ENCODE results near the gene RBX1. TPM values are rescaled to one million over a fixed set of nuclear protein-coding genes. Genes with fewer than 3 reads are reported as not detected.

RBX1 gene
- polyA plus RNA-seq, 3 donors: 42.7 to 247 (median 224) TPM

GRCh38 chr22:41021061-41021612 lies 70.0 kb downstream of the RBX1 start:
- 47% methylated on average over 13 of the region's 19 CpGs for WGBS (ENCODE audit: insufficient coverage)
- H3K4me1 ChIP-seq (ENCODE audit: control insufficient read depth in 1 of 2, insufficient read depth in 2 of 2, low read length in 2 of 2): peaks cover 21 to 36% of the 10 kb centered on the region in 2 donors
- H3K27ac ChIP-seq (ENCODE audit: low read depth in 1 of 2, low read length in 2 of 2): peak overlapping the region; percentile 87 to 95
- H3K36me3 ChIP-seq (replicated peaks in 1 of 2; ENCODE audit: control insufficient read depth in 1 of 2, insufficient read depth in 2 of 2, low read length in 2 of 2): peaks cover 0 to 6% of the 10 kb centered on the region in 2 donors
- peak overlapping the region; percentile 73 to 94 (median 88) for H3K4me3 ChIP-seq (replicated peaks in 1 of 3; ENCODE audit: low read depth in 2 of 3, low read length in 3 of 3)
- TF ChIP-seq CTCF (IDR thresholded peaks at IDR 0.05): no peak
- H3K36me3 Mint-ChIP-seq: peaks cover 21 to 23% of the 10 kb centered on the region in 2 donors
- peaks cover 0 to 3% (median 0%) of the 10 kb centered on the region in 3 donors for H3K27me3 Mint-ChIP-seq (ENCODE audit: low read depth in 3 of 3)
- H3K9me3 ChIP-seq (replicated peaks in 1 of 2; ENCODE audit: control insufficient read depth in 1 of 2, insufficient read depth in 1 of 2, low read length in 2 of 2): no peaks in the 10 kb centered on the region
- peak overlapping the region; percentile 96 for H2AFZ ChIP-seq (ENCODE audit: insufficient read depth, low read depth, low read length, poor library complexity, severe bottlenecking)
- H3K27me3 ChIP-seq (ENCODE audit: control insufficient read depth in 2 of 2, insufficient read depth in 2 of 2, low read length in 2 of 2): no peaks in the 10 kb centered on the region
- DNase-seq: peak in 1 of 3 donors; percentile 13
- peaks cover 14% of the 10 kb centered on the region for H3K79me2 ChIP-seq (ENCODE audit: insufficient read depth, low read length)
- peak overlapping the region; percentile 97 to 98 for H3K4me3 Mint-ChIP-seq
- intact Hi-C loops (cut with micrococcal nuclease): loop anchor here (2.0 to 5.0 kb wide), 3 partner anchors 70 to 74 kb away; partner anchors contain the start of genes EP300 (in 2 of the 2) and RBX1 (in 1 of the 2)
- peak overlapping the region; percentile 80 for H3K4me2 ChIP-seq (replicated peaks; ENCODE audit: extremely low read depth, low read length, poor library complexity, severe bottlenecking)
- peak overlapping the region; percentile 97 for H3K9ac ChIP-seq (ENCODE audit: insufficient read depth, low read length, poor library complexity, severe bottlenecking)
- no peaks in the 10 kb centered on the region for H3K9me3 Mint-ChIP-seq
- peaks cover 26% of the 10 kb centered on the region for H3K4me1 Mint-ChIP-seq
- peak overlapping the region; percentile 95 to 100 (median 99) for H3K27ac Mint-ChIP-seq
- no peaks in the 10 kb centered on the region for H4K20me1 ChIP-seq (ENCODE audit: insufficient read depth, low read length)

- WGBS (ENCODE audit: insufficient coverage): under 1% methylated on average over 84 of the region's 85 CpGs
- Histone ChIP-seq H3K27ac (ENCODE audit: low read depth in 1 of 2, low read length in 2 of 2) (peak overlapping the region; percentile 87 to 95), H3K27me3 (ENCODE audit: control insufficient read depth in 2 of 2, insufficient read depth in 2 of 2, low read length in 2 of 2) (no peaks in the 10 kb centered on the region), H3K9ac (ENCODE audit: insufficient read depth, low read length, poor library complexity, severe bottlenecking) (peak overlapping the region; percentile 97), H3K4me2 (replicated peaks; ENCODE audit: extremely low read depth, low read length, poor library complexity, severe bottlenecking) (peak overlapping the region; percentile 80), H3K9me3 (replicated peaks in 1 of 2; ENCODE audit: control insufficient read depth in 1 of 2, insufficient read depth in 1 of 2, low read length in 2 of 2) (no peaks in the 10 kb centered on the region), H3K79me2 (ENCODE audit: insufficient read depth, low read length) (peaks cover 14% of the 10 kb centered on the region), H3K36me3 (replicated peaks in 1 of 2; ENCODE audit: control insufficient read depth in 1 of 2, insufficient read depth in 2 of 2, low read length in 2 of 2) (peaks cover 0 to 6% of the 10 kb centered on the region in 2 donors), H2AFZ (ENCODE audit: insufficient read depth, low read depth, low read length, poor library complexity, severe bottlenecking) (peak overlapping the region; percentile 96), H3K4me3 (replicated peaks in 1 of 3; ENCODE audit: low read depth in 2 of 3, low read length in 3 of 3) (peak overlapping the region; percentile 73 to 94 (median 88)), H3K4me1 (ENCODE audit: control insufficient read depth in 1 of 2, insufficient read depth in 2 of 2, low read length in 2 of 2) (peaks cover 21 to 31% of the 10 kb centered on the region in 2 donors), H4K20me1 (ENCODE audit: insufficient read depth, low read length) (no peaks in the 10 kb centered on the region)
- intact Hi-C loops (cut with micrococcal nuclease): loop anchor here (2.0 to 5.0 kb wide), 3 partner anchors 70 to 75 kb away; partner anchors contain the start of genes EP300 (in 2 of the 2) and RBX1 (in 1 of the 2)
- H3K36me3 Mint-ChIP-seq: peaks cover 21 to 23% of the 10 kb centered on the region in 2 donors
- no peak for TF ChIP-seq CTCF (IDR thresholded peaks at IDR 0.05)
- peak overlapping the region; percentile 97 to 98 for H3K4me3 Mint-ChIP-seq
- H3K9me3 Mint-ChIP-seq: no peaks in the 10 kb centered on the region
- DNase-seq: peak; percentile 62 to 79 (median 64)
- H3K27me3 Mint-ChIP-seq (ENCODE audit: low read depth in 3 of 3): peaks cover 0 to 3% (median 0%) of the 10 kb centered on the region in 3 donors
- peaks cover 25% of the 10 kb centered on the region for H3K4me1 Mint-ChIP-seq
- H3K27ac Mint-ChIP-seq: peak overlapping the region; percentile 95 to 100 (median 99)
Observed at GRCh38 chr22:41021613-41022454, 70.7 kb downstream of the RBX1 start.
